HUDEP-2 (cell line): ENCODE data around the gene ALKBH7.
"Not testable (repeated sequence)": the region's sequence is repeated elsewhere in the genome, so short reads cannot be mapped to it uniquely, and the experiment has no call there.

Source experiments
- DNase-seq, 76 experiments: peaks; one replicate each; lab custom pipeline; 2025; ENCODE audit not compliant: unreplicated experiment in 76 of 76; lab: John Stamatoyannopoulos, UW

Gene ALKBH7

GRCh38 chr19:6394831-6395230, 22.2 kb downstream of the ALKBH7 start:
- no peak for DNase-seq

- DNase-seq: no peak
These were observed 23.7 kb downstream of the ALKBH7 start for GRCh38 chr19:6396305-6396704.

- DNase-seq: not testable (repeated sequence)
These were observed 27.7 kb downstream of the ALKBH7 start for GRCh38 chr19:6400062-6400944.

GRCh38 chr19:6402058-6402457, 29.5 kb downstream of the ALKBH7 start:
- DNase-seq: no peak

- no peak for DNase-seq
These were observed 30.4 kb downstream of the ALKBH7 start for GRCh38 chr19:6402837-6403608.

GRCh38 chr19:6406401-6406800, 33.8 kb downstream of the ALKBH7 start:
- DNase-seq: no peak

- no peak for DNase-seq
These were observed 36.8 kb downstream of the ALKBH7 start for GRCh38 chr19:6409346-6409745.

- DNase-seq: no peak
These were observed 39.5 kb downstream of the ALKBH7 start for GRCh38 chr19:6412061-6412446.

- peak in 42 of 76 experiments; percentile 6 to 60 (median 31) for DNase-seq
These were observed 40.0 kb downstream of the ALKBH7 start for GRCh38 chr19:6412447-6413091.

GRCh38 chr19:6413291-6413690, 40.7 kb downstream of the ALKBH7 start:
- no peak for DNase-seq

GRCh38 chr19:6413721-6414643, 41.4 kb downstream of the ALKBH7 start:
- peak in 1 of 76 experiments; percentile 4 for DNase-seq

GRCh38 chr19:6414793-6415590, 42.4 kb downstream of the ALKBH7 start:
- DNase-seq: no peak

GRCh38 chr19:6415591-6416190, 43.1 kb downstream of the ALKBH7 start:
- DNase-seq: no peak

GRCh38 chr19:6416658-6417405, 44.2 kb downstream of the ALKBH7 start:
- DNase-seq: no peak

GRCh38 chr19:6417713-6418561, 45.3 kb downstream of the ALKBH7 start:
- peak in 1 of 76 experiments; percentile 9 for DNase-seq

GRCh38 chr19:6418562-6418932, 46.0 kb downstream of the ALKBH7 start:
- DNase-seq: no peak
